Activated B cell treated with CpG ODN at 0.5 μM for 24 hours (primary cell): ENCODE results near the gene MCF2L2. TPM values are rescaled to one million over a fixed set of nuclear protein-coding genes. Genes with fewer than 3 reads are reported as not detected.

Source experiments
- ATAC-seq: fragments of 200-7000 bp; cut with Tn5 transposase; one replicate; pipeline ENCODE4 v1.10.0; 2021; ENCODE audit warnings: low read depth, mild to moderate bottlenecking, moderate library complexity
- CTCF ChIA-PET: fragments of 350-600 bp; sonication (Branson Sonifier 250); formaldehyde crosslinking; loops from one replicate; lab custom pipeline; 2021; ENCODE audit warnings: antibody characterized with exemption; lab: Charles Lee
- POLR2A ChIA-PET: fragments of 350-600 bp; sonication (Branson Sonifier 250); formaldehyde crosslinking; loops from one replicate; lab custom pipeline; 2021; ENCODE audit warnings: antibody characterized with exemption; lab: Charles Lee
- DNase-seq: peaks from one replicate; pipeline ENCODE4 v3.0.0; 2022
- H3K27ac Mint-ChIP-seq: one replicate; pipeline ENCODE4 v1.8.0; 2020; ENCODE audit warnings: mixed read lengths
- H3K27me3 Mint-ChIP-seq: one replicate; pipeline ENCODE4 v1.8.0; 2021; ENCODE audit warnings: mixed read lengths
- H3K36me3 Mint-ChIP-seq: one replicate; pipeline ENCODE4 v1.8.0; 2021; ENCODE audit warnings: low read depth, mixed read lengths
- H3K4me1 Mint-ChIP-seq: one replicate; pipeline ENCODE4 v1.8.0; 2021; ENCODE audit warnings: mixed read lengths
- H3K4me3 Mint-ChIP-seq: one replicate; pipeline ENCODE4 v1.8.0; 2020; ENCODE audit warnings: mild to moderate bottlenecking, mixed read lengths
- H3K9me3 Mint-ChIP-seq: one replicate; pipeline ENCODE4 v1.8.0; 2020; ENCODE audit warnings: mixed read lengths
- CTCF ChIP-seq: fragments of 200-600 bp; IDR thresholded peaks from one replicate; pipeline ENCODE4 v1.8.0; 2022; ENCODE audit warnings: antibody characterized with exemption, mild to moderate bottlenecking
- intact Hi-C: fragments of 100-400 bp; cut with micrococcal nuclease; formaldehyde crosslinking; loops from one replicate; pipeline ENCODE4 v1.15.1; 2024
- total RNA-seq: library from RNA; stranded (reverse); gene quantifications from 2 replicates; pipeline ENCODE4 v1.2.3, GENCODE V29; 2022

MCF2L2 gene
- total RNA-seq, 1 donor from 2014 or later: 2.4 TPM

GRCh38 chr3:183212096-183212495 lies 216.3 kb downstream of the MCF2L2 start:
- no peaks in the 10 kb centered on the region for H3K36me3 Mint-ChIP-seq
- no peaks in the 10 kb centered on the region for H3K9me3 Mint-ChIP-seq
- intact Hi-C loops: loop anchor here (5.0 kb wide), 1 partner anchor 75 kb away; no protein-coding TSS in a partner anchor
- ChIA-PET CTCF (no interaction called here), POLR2A (no interaction called here)
- H3K27me3 Mint-ChIP-seq: peaks cover 31% of the 10 kb centered on the region
- H3K4me3 Mint-ChIP-seq: no peak overlapping the region
- no peak for DNase-seq
- no peak for ATAC-seq
- peaks cover 32% of the 10 kb centered on the region for H3K4me1 Mint-ChIP-seq
- TF ChIP-seq CTCF: no peak
- no peak overlapping the region for H3K27ac Mint-ChIP-seq

GRCh38 chr3:183211352-183211751 lies 217.1 kb downstream of the MCF2L2 start:
- no peak for TF ChIP-seq CTCF
- H3K36me3 Mint-ChIP-seq: no peaks in the 10 kb centered on the region
- H3K27ac Mint-ChIP-seq: no peak overlapping the region
- H3K27me3 Mint-ChIP-seq: peaks cover 31% of the 10 kb centered on the region
- H3K4me3 Mint-ChIP-seq: no peak overlapping the region
- CTCF ChIA-PET: no interaction called here
- POLR2A ChIA-PET: no interaction called here
- no peaks in the 10 kb centered on the region for H3K9me3 Mint-ChIP-seq
- DNase-seq: no peak
- no peak for ATAC-seq
- peaks cover 32% of the 10 kb centered on the region for H3K4me1 Mint-ChIP-seq
- intact Hi-C loops: loop anchor here (5.0 kb wide), 1 partner anchor 76 kb away; no protein-coding TSS in a partner anchor

- peak; percentile 34 for ATAC-seq
- Mint-ChIP-seq H3K9me3 (no peaks in the 10 kb centered on the region), H3K4me3 (no peak overlapping the region)
Measured at GRCh38 chr3:183210862-183211341, 217.5 kb downstream of the MCF2L2 start.

GRCh38 chr3:183210341-183210740 lies 218.1 kb downstream of the MCF2L2 start:
- Mint-ChIP-seq H3K27ac (no peak overlapping the region), H3K4me1 (peaks cover 32% of the 10 kb centered on the region), H3K9me3 (no peaks in the 10 kb centered on the region), H3K27me3 (peaks cover 30% of the 10 kb centered on the region), H3K4me3 (no peak overlapping the region), H3K36me3 (no peaks in the 10 kb centered on the region)
- CTCF ChIA-PET: interaction anchor here (0.6 kb wide), 1 partner anchor 51 kb away, joined by 3 read pairs; no protein-coding TSS in a partner anchor
- DNase-seq (no peak), ATAC-seq (no peak)
- POLR2A ChIA-PET: no interaction called here
- intact Hi-C loops: loop anchor here (5.0 kb wide), 1 partner anchor 77 kb away; no protein-coding TSS in a partner anchor
- TF ChIP-seq CTCF: no peak

More at GRCh38 chr3:183210862-183211341, 217.5 kb downstream of the MCF2L2 start:
- no peak for TF ChIP-seq CTCF
- DNase-seq: no peak
- Mint-ChIP-seq H3K27me3 (peaks cover 30% of the 10 kb centered on the region), H3K27ac (peak overlapping the region; percentile 42), H3K36me3 (no peaks in the 10 kb centered on the region), H3K4me1 (peaks cover 32% of the 10 kb centered on the region)
- intact Hi-C loops: loop anchor here (5.0 kb wide), 1 partner anchor 76 kb away; no protein-coding TSS in a partner anchor
- ChIA-PET CTCF (no interaction called here), POLR2A (no interaction called here)

- no peak for TF ChIP-seq CTCF
- intact Hi-C loops: no loop called here
- H3K27me3 Mint-ChIP-seq: peaks cover 27% of the 10 kb centered on the region
- CTCF ChIA-PET: no interaction called here
- POLR2A ChIA-PET: no interaction called here
- peaks cover 5% of the 10 kb centered on the region for H3K9me3 Mint-ChIP-seq
- no peak for DNase-seq
- H3K4me1 Mint-ChIP-seq: peaks cover 26% of the 10 kb centered on the region
- no peak overlapping the region for H3K4me3 Mint-ChIP-seq
- H3K36me3 Mint-ChIP-seq: no peaks in the 10 kb centered on the region
- ATAC-seq: no peak
- H3K27ac Mint-ChIP-seq: no peak overlapping the region
Measured at GRCh38 chr3:183208800-183209199, 219.6 kb downstream of the MCF2L2 start.
